HG03575 (cell line): ENCODE results near the gene CFAP206.
"Not testable (repeated sequence)": the region's sequence is repeated elsewhere in the genome, so short reads cannot be mapped to it uniquely, and the experiment has no call there.

Experiments used
- ATAC-seq: cut with Tn5 transposase; IDR thresholded peaks from one replicate; pipeline ENCODE4 v1.9.1; 2021; ENCODE audit not compliant: unreplicated experiment, insufficient number of reproducible peaks, low FRiP score; ENCODE audit errors: extremely low read depth

CFAP206 gene

GRCh38 chr6:87419266-87419665 is 11.5 kb downstream of the CFAP206 start:
- no peak for ATAC-seq

- ATAC-seq, result no peak
Measured at GRCh38 chr6:87420360-87420759, 12.6 kb downstream of the CFAP206 start.

GRCh38 chr6:87421576-87421975 is 13.8 kb downstream of the CFAP206 start:
- ATAC-seq, result no peak

- no peak for ATAC-seq
Measured at GRCh38 chr6:87426789-87427188, 19.0 kb downstream of the CFAP206 start.

DNA sequence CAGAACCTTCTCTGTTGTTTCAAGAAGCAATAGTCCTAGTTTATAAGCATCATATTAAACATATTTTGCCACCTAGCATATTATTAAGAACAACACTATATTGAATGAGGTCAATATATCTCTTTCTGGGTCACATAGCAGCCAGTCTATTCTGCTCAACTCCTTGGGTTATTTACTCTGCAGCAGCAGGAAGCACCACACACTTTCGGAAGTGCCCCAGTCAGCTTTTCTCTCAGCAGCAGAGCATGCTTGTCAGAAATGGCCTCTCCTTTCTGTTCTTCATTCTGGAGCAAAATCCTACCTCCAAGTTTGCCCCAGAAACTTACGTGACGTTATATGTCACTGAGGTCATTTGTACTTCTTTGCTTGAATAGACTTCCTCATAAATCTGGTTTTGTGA is 22.7 kb downstream of the CFAP206 start:
- ATAC-seq, result no peak

DNA sequence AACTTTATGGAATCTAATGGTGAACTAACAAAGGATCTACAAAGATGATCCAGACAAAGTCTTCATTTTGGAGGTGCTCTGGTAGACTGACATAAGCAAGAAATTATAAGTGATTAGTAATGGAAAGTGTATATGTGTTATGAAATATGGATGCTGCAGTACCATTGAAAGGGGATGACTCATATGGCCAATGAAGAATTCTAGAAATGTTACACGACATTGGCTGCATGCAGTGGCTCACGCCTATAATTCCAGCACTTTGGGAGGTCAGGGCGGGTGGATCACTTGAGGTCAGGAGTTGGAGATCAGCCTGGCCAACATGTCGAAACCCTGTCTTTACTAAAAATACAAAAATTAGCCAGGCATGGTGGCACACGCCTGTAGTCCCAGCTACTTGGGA is 23.5 kb downstream of the CFAP206 start:
- ATAC-seq, result no peak

DNA sequence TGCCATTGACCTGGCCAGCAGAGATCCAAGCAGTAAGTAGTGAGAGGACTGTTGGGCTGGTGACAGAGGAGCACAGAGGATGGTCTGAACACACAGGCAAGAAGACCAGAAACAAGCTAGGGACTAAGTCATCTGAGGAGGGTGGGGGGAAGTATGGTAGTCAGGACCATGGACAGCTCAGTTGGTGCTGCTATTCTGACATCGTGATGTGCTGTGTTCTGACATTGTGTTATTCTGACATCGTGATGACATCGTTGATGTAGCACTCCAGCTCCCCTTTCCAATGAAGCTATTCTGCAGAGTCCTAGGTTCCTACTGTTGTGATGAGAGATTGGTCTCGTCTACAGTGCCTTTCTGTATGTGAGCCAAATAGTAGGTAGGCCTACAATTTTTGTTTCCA is 28.7 kb downstream of the CFAP206 start:
- ATAC-seq, result no peak

DNA sequence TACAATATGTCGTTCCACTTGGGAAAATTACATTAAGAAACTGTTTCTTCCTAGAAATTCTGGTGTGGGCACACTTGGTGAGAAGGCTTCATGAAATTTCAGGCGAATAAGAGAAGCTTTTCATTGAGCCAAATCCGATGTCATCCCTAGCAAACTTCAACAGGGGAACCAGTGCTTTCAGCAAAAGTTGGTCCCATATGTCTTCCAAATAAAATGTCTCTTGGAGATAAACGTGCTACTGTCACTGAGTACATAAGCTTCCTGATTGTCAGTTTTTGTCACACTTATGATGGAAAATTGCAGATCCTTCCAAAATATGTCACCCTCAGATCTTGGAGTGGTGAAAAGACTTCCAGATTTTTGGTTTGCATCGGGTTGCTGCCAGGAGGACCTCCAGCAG is 33.9 kb downstream of the CFAP206 start:
- ATAC-seq, result no peak

GRCh38 chr6:87444362-87444761 is 36.6 kb downstream of the CFAP206 start:
- no peak for ATAC-seq

GRCh38 chr6:87465051-87465450 is 57.3 kb downstream of the CFAP206 start:
- no peak for ATAC-seq

DNA sequence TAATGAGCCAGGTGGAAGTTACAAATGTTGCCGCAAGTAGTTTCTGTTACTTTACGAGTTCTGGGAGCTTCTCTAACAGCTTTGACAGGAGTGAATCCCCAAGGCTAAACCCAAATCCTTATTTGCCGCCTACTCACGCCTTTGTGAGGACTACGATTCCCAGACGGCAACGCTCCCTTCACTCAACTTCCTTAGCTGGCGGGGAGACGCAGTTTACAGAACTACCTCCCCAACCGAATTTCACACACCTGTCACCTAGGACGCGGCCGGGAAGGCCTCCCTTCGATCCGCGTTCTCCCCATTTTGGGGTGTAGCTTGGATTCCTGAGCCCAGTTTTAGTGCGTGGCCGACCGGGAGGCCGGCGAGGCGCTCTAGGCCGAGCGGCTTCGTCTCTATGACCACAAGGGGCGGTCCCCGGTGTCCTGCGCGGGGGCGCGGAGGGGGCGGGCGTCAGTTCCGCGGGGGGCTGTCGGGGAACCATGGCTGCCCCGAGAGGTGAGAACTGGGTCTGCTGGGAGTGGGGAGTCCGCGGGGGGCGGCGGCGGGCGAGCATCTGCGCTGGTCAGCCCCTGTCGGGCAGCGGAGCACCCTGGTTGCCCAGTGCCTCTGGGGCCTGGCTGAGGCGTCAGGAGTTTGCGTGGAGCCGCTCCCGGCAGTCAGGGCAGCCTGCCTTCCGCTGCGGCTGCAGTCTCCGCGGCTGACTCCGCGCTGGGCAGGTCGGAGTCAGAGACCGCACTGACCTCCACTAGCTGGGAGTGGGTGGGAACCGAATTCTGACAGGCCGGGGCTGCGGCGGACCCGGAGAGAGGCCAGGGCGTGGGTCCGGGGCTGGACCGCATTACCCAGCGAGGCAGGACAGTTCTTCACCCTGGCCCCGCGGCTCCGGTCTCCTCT is 65.0 kb downstream of the CFAP206 start, which contains the start of gene SLC35A1:
SLC35A1 (plus strand) TSS at position 450 of the 894 bp plus-strand sequence; CDS start at position 480, 30 bp downstream.
- peak; percentile 59 for ATAC-seq

GRCh38 chr6:87473419-87473903 is 65.7 kb downstream of the CFAP206 start:
- peak; percentile 40 for ATAC-seq

- ATAC-seq, result no peak
Measured at GRCh38 chr6:87481931-87482330, 74.2 kb downstream of the CFAP206 start.

GRCh38 chr6:87482366-87482765 is 74.6 kb downstream of the CFAP206 start:
- no peak for ATAC-seq

GRCh38 chr6:87483929-87484328 is 76.2 kb downstream of the CFAP206 start:
- no peak for ATAC-seq

GRCh38 chr6:87484491-87484890 is 76.7 kb downstream of the CFAP206 start:
- no peak for ATAC-seq

GRCh38 chr6:87487555-87487954 is 79.8 kb downstream of the CFAP206 start:
- ATAC-seq, result no peak

- not testable (repeated sequence) for ATAC-seq
Measured at GRCh38 chr6:87489326-87489725, 81.6 kb downstream of the CFAP206 start.

DNA sequence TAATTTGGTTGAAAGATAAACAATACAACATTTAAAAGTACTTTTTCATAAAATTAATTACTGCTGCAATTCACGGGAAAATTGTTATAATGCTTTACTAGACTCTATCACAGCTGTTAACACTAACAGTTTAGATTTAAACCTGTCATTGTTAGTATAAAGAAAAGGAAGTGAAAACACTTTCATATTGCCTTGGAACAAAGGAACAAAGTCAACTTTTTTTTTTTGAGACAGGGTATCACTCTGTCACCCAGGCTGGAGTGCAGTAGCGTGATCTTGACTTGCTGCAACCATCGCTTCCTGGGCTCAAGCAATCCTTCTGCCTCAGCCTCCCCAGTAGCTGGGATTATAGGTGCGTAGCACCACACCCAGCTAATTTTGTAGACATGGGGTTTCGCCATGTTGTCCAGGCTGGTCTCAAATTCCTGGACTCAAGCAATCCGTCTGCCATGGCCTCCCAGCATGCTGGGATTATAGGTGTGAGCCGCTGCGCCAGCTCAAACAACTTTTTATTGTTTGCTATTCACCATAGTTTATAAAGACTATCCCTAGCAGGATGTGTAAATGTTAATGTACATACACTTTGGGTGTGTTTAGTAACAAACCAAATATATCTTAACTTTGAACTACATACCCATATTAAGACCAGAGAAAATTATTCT is 87.1 kb downstream of the CFAP206 start:
- peak; percentile 64 for ATAC-seq

DNA sequence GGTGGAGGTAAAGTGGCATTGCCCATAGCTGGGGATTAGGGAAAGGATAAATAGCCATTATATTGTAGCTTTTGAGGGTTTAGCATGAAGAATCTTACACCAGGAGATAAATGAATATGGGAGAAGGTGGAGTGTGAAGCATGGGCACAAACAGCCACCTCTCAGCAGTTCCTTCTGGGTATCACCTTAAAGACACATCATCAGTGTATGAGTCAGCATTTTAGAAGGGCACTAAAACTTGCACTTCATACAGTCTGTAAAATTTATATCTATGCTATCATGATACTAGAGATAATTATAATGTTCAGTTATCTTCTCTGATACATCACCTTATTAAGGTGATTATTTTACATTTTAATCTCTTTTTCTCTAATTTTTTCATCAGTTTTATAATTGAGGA is 90.3 kb downstream of the CFAP206 start:
- ATAC-seq, result no peak
